Mesothelial cell of epicardium (in vitro differentiated cells): ENCODE measurements around the gene PRH2. TPM values are rescaled to one million over a fixed set of nuclear protein-coding genes. Genes with fewer than 3 reads are reported as not detected.

Experiments
- DNase-seq, 2 experiments: peaks; one replicate each; pipeline ENCODE4 v3.0.0; 2021; ENCODE audit warnings: low spot score in 2 of 2; ENCODE audit not compliant: unreplicated experiment in 2 of 2
- H3K27ac Mint-ChIP-seq: 2 replicates; pipeline ENCODE4 v1.8.0; 2021; ENCODE audit warnings: mixed read lengths
- H3K27me3 Mint-ChIP-seq: 2 replicates; pipeline ENCODE4 v1.8.0; 2021; ENCODE audit warnings: low read depth, mixed read lengths
- H3K36me3 Mint-ChIP-seq: 2 replicates; pipeline ENCODE4 v1.8.0; 2021; ENCODE audit warnings: mixed read lengths
- H3K4me1 Mint-ChIP-seq: 2 replicates; pipeline ENCODE4 v1.8.0; 2021; ENCODE audit warnings: mixed read lengths
- H3K4me3 Mint-ChIP-seq: 2 replicates; pipeline ENCODE4 v1.8.0; 2021; ENCODE audit warnings: mild to moderate bottlenecking, moderate library complexity, mixed read lengths
- H3K9me3 Mint-ChIP-seq: 2 replicates; pipeline ENCODE4 v1.8.0; 2021; ENCODE audit warnings: mixed read lengths
- CTCF ChIP-seq: fragments of 200-600 bp; sonication (generic); IDR thresholded peaks from one replicate; pipeline ENCODE4 v1.5.0; 2021; ENCODE audit warnings: antibody characterized with exemption; ENCODE audit not compliant: unreplicated experiment
- total RNA-seq: library from RNA; stranded (reverse); gene quantifications from 3 replicates; pipeline ENCODE4 v1.2.1, GENCODE V29; 2021

Gene PRH2
- total RNA-seq, 1 donor from 2014 or later = not detected

GRCh38 chr12:10919809-10920208 is 9.2 kb upstream of the PRH2 start:
- H3K9me3 Mint-ChIP-seq = peaks cover 2% of the 10 kb centered on the region
- no peak for TF ChIP-seq CTCF
- no peaks in the 10 kb centered on the region for H3K27me3 Mint-ChIP-seq
- H3K27ac Mint-ChIP-seq = no peak overlapping the region
- no peaks in the 10 kb centered on the region for H3K4me1 Mint-ChIP-seq
- peaks cover 7% of the 10 kb centered on the region for H3K36me3 Mint-ChIP-seq
- H3K4me3 Mint-ChIP-seq = no peak overlapping the region
- no peak for DNase-seq

GRCh38 chr12:10926269-10926668 is 2.8 kb upstream of the PRH2 start:
- peaks cover 3% of the 10 kb centered on the region for H3K36me3 Mint-ChIP-seq
- no peak for DNase-seq
- H3K4me1 Mint-ChIP-seq = no peaks in the 10 kb centered on the region
- TF ChIP-seq CTCF = no peak
- H3K4me3 Mint-ChIP-seq = no peak overlapping the region
- peaks cover 6% of the 10 kb centered on the region for H3K9me3 Mint-ChIP-seq
- H3K27ac Mint-ChIP-seq = no peak overlapping the region
- H3K27me3 Mint-ChIP-seq = no peaks in the 10 kb centered on the region

- TF ChIP-seq CTCF = no peak
- Mint-ChIP-seq H3K4me3 (no peak overlapping the region), H3K27ac (no peak overlapping the region), H3K4me1 (no peaks in the 10 kb centered on the region), H3K27me3 (no peaks in the 10 kb centered on the region), H3K36me3 (no peaks in the 10 kb centered on the region), H3K9me3 (no peaks in the 10 kb centered on the region)
- no peak for DNase-seq
Measured at GRCh38 chr12:10936506-10936905, 7.5 kb downstream of the PRH2 start.

- H3K4me3 Mint-ChIP-seq = no peak within 1 kb of the TSS
- H3K27ac Mint-ChIP-seq = no peak within 1 kb of the TSS
- no peaks in the 10 kb centered on the region for H3K4me1 Mint-ChIP-seq
- H3K36me3 Mint-ChIP-seq = peaks cover 6% of the 10 kb centered on the region
- no peak for DNase-seq
- peaks cover 10% of the 10 kb centered on the region for H3K9me3 Mint-ChIP-seq
- H3K27me3 Mint-ChIP-seq = no peaks in the 10 kb centered on the region
- no peak for TF ChIP-seq CTCF
Measured at GRCh38 chr12:10939163-10939562, 10.1 kb downstream of the PRH2 start, which contains the start of gene TAS2R14. TSS of gene TAS2R14 (minus strand) at chr12:10939263. CDS start at chr12:10939207, 56 bp downstream.

GRCh38 chr12:10940389-10940788 is 11.4 kb downstream of the PRH2 start:
- DNase-seq = no peak
- no peak overlapping the region for H3K27ac Mint-ChIP-seq
- TF ChIP-seq CTCF = no peak

GRCh38 chr12:10941369-10941768 is 12.3 kb downstream of the PRH2 start:
- no peak for DNase-seq
- H3K27ac Mint-ChIP-seq = no peak overlapping the region
- TF ChIP-seq CTCF = no peak
- peaks cover 27% of the 10 kb centered on the region for H3K36me3 Mint-ChIP-seq
- H3K4me3 Mint-ChIP-seq = no peak overlapping the region
- H3K9me3 Mint-ChIP-seq = peaks cover 29% of the 10 kb centered on the region
- no peaks in the 10 kb centered on the region for H3K4me1 Mint-ChIP-seq
- H3K27me3 Mint-ChIP-seq = no peaks in the 10 kb centered on the region

More at GRCh38 chr12:10940389-10940788, 11.4 kb downstream of the PRH2 start:
- Mint-ChIP-seq H3K27me3 (no peaks in the 10 kb centered on the region), H3K9me3 (peaks cover 19% of the 10 kb centered on the region), H3K36me3 (peaks cover 18% of the 10 kb centered on the region), H3K4me3 (no peak overlapping the region), H3K4me1 (no peaks in the 10 kb centered on the region)
